CD4-positive, alpha-beta T cell treated with Interferon alpha-2 for 1 hour (primary cell): Measurements from ENCODE around the gene SGCG.
"Not testable (repeated sequence)": the region's sequence is repeated elsewhere in the genome, so short reads cannot be mapped to it uniquely, and the experiment has no call there.

Source experiments
- DNase-seq, 2 donors: peaks; one replicate each; pipeline ENCODE4 v3.0.0-alpha.2; 2020 to 2022

The SGCG gene

GRCh38 chr13:23212671-23213070 lies 31.9 kb downstream of the SGCG start:
- DNase-seq = no peak

GRCh38 chr13:23231241-23231640 lies 50.5 kb downstream of the SGCG start:
- DNase-seq = no peak

- no peak for DNase-seq
Measured at GRCh38 chr13:23235994-23236393, 55.2 kb downstream of the SGCG start.

- no peak for DNase-seq
Measured at GRCh38 chr13:23243066-23243465, 62.3 kb downstream of the SGCG start.

GRCh38 chr13:23248410-23248809 lies 67.6 kb downstream of the SGCG start:
- DNase-seq = not testable (repeated sequence)

GRCh38 chr13:23254506-23254905 lies 73.7 kb downstream of the SGCG start:
- DNase-seq = no peak

GRCh38 chr13:23267571-23267970 lies 86.8 kb downstream of the SGCG start:
- no peak for DNase-seq

- DNase-seq = no peak
Measured at GRCh38 chr13:23268441-23268840, 87.7 kb downstream of the SGCG start.

GRCh38 chr13:23271331-23271730 lies 90.6 kb downstream of the SGCG start:
- DNase-seq = no peak

- no peak for DNase-seq
Measured at GRCh38 chr13:23273498-23273897, 92.7 kb downstream of the SGCG start.

- DNase-seq = no peak
Measured at GRCh38 chr13:23279321-23279720, 98.5 kb downstream of the SGCG start.

GRCh38 chr13:23288564-23288963 lies 107.8 kb downstream of the SGCG start:
- DNase-seq = no peak

GRCh38 chr13:23288995-23289394 lies 108.2 kb downstream of the SGCG start:
- DNase-seq = no peak

GRCh38 chr13:23289917-23290357 lies 109.2 kb downstream of the SGCG start:
- DNase-seq = no peak

GRCh38 chr13:23292586-23292985 lies 111.8 kb downstream of the SGCG start:
- no peak for DNase-seq

- not testable (repeated sequence) for DNase-seq
Measured at GRCh38 chr13:23314837-23315236, 134.1 kb downstream of the SGCG start.

GRCh38 chr13:23319883-23320224 lies 139.1 kb downstream of the SGCG start:
- DNase-seq = no peak

GRCh38 chr13:23320926-23321534 lies 140.3 kb downstream of the SGCG start:
- no peak for DNase-seq

GRCh38 chr13:23321535-23322241 lies 140.9 kb downstream of the SGCG start:
- peak in 1 of 2 donors; percentile 38 for DNase-seq

- no peak for DNase-seq
Measured at GRCh38 chr13:23322353-23323336, 141.9 kb downstream of the SGCG start.

- DNase-seq = no peak
Measured at GRCh38 chr13:23323946-23324709, 143.3 kb downstream of the SGCG start.

GRCh38 chr13:23325191-23325590 lies 144.4 kb downstream of the SGCG start:
- DNase-seq = no peak

GRCh38 chr13:23330356-23330755 lies 149.6 kb downstream of the SGCG start:
- DNase-seq = no peak
